RPMI7951 (cell line): ENCODE data around the gene PCSK6. TPM values are rescaled to one million over a fixed set of nuclear protein-coding genes. Genes with fewer than 3 reads are reported as not detected.

Experiments used
- DNase-seq: peaks from one replicate; pipeline ENCODE4 v3.0.0-alpha.2; 2012; ENCODE audit warnings: low read depth
- total RNA-seq: library from RNA; depleted of rRNA; stranded (reverse); fragments of >200 nt; shearing (Covaris generic); gene quantifications from 2 replicates; pipeline ENCODE4 v1.2.3, GENCODE V29; 2014

Gene PCSK6
- total RNA-seq, 1 experiment from 2014 or later = 0.48 TPM

DNA sequence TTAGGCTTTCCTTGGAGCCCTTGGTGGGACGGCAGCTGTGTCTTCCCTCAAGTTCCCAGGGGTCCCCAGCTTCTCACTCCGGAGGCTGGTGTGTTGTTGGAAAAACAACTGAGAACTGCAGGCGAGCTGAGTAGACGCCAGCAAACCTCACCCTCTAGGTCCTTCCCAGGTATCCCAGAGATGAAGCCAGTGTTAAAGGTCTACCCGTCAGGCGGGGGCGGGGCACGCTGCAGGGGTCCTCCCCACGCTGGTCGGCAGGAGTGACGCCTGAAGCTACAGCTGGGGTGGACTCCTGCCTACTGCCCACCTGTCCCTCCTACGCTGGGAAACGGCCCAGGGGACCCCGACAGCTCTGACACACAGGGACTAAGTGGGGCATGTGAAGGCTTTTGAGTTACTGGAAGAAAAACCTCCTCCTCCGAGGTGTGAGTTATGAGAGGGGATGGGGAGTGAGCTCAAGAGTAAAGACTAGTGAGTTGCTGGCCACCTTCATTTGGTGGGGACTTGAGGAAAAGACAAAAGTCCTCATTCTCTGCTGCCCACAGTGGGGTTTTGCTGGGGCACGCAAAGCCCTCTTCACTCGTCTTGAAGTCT is 162.3 kb downstream of the PCSK6 start:
- DNase-seq = no peak

DNA sequence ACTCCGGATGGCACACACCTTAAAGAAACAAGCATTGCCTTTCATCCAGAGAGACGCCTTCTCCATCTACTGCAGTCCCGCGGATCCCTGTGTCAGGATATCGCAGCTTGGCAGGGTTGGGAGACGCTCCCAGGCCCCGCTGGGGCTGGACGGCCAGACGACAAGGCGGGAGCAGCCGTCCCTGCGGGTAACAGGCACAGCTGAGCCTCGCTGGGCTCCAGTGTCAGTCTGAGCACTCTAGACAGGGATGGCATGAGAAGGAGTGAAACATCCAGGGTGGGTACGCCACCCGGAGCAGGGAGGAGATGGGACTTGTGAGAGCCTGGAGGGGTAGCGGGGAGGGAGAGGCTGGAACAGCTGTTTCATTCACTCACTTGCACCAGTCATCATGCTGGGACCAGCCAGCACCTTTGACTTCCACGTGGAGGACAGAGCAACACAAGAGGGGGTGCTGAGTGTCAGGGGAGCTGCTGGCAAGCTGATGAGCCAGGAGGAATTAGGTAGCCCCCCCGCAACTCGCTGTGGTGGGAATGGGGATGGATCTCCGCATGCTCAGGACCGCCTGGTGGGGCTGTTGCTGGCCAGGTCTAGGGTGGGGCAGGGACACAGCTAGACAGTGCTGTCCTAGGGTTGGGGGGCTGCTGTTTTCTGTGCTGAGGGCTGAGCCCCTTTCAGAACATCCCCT is 162.9 kb downstream of the PCSK6 start:
- DNase-seq = no peak

DNA sequence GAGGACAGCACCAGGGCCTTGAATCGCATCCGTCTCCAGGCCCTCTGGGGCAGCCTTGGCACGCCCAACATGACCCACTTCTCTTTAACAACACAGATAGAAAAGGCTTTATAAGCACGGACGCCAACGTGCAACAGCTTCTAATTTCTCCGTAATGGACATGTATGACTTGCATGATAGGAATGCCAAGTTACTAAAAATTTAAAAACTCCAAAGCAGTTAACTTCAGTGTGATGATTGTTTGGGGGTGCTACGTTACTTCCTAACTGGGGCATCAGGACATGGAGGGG is 163.5 kb downstream of the PCSK6 start:
- DNase-seq = no peak

DNA sequence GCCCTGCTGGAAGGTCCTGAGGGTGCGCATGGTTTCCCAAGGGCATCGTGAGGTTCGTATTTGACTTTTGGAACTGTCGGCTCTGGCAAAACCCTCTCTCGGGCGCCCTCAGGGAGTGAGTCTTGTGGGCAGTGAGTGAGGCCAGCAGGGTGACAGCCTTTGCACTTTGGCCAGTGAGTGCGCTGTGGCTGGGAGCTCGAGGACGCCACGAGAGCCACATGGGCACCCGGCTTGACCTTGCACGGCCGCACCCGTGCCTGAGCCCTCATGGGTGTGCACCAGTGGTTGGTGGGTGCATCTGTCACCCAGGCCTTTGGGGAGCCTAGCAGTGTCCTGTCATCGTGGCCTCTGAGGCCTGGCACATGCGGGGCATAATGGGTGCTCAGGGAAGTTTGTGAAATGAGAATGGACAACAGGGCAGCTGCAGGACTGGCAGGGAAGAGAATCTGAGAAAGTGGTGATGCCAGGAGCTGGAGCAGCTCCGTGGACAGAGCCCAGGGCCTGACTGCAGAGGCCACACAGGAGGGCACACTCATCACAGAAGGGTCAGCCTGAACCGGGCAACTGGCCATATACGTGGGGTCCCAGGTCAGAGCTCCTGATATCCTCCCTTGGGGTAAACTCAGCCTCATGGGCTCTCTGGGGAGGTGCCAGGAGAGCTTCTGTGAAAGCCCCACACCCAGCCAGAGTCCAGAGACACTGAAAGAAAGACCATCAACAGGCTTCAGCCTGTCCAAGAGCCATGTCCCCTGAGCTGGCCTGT is 164.1 kb downstream of the PCSK6 start:
- DNase-seq = no peak

DNA sequence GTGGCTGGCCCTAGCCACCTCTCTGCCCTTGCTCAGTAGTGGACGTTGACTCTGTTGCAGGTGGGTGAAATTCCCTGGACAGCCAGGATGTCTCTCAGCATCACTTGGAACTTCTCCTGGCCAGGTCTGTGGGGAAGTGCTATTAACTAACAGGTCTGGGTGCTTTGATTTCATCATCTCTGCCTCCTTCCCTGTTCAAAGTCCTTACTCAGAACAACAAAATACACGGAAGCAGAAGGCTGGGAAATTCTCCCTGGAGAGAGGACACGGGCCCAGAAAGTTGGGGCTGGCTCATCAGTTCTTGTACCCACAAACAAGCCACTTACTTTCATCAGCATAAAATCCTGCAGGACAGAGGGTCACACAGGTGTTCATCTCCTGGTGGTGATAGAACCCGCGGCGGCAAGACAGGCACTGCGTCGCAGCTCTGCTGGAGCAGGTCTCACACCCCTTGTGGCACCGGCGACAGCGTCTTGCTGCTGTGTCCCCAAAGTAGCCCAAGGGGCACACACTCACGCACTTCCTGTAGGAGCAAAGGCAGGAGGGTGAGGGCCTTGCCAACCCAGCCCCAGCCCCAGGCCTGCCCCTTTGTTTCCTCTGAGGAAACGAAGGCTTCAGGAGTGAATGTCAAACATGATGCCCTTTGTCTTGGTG is 164.9 kb downstream of the PCSK6 start:
- no peak for DNase-seq

DNA sequence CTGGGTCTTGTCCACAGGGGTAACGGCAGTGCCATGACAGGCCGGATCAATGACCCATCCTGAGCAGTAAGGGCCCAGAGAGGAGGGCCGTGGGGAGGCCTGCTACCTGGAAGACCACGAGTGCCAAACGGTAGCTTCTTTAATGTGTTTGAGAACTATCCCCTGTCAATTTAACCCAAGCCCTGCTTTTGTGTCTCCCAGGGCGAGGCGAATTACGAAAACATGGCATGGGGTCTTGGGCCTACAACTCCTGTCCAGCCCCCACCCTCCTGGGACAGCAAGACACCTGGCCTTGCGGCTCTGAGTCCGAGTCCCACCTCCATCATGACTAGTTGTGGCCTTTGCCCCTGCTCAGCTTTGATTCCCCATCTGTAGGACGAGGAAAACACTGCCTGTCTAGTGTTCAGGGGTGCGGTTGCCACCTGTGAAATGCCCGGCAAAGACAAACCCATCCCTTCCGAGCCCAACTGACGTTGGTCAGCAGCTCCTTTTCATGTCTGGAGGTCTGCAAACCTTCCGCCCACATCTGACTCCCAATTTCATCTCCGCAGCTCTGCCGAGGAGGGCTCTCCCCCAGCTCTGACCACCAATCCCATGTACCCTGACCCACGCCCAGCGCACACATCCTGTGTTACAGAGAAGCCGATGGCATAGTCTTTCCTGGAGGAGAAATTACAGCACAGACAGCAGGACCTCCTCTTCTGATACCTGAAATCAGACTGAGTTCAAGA is 165.5 kb downstream of the PCSK6 start:
- DNase-seq = no peak

DNA sequence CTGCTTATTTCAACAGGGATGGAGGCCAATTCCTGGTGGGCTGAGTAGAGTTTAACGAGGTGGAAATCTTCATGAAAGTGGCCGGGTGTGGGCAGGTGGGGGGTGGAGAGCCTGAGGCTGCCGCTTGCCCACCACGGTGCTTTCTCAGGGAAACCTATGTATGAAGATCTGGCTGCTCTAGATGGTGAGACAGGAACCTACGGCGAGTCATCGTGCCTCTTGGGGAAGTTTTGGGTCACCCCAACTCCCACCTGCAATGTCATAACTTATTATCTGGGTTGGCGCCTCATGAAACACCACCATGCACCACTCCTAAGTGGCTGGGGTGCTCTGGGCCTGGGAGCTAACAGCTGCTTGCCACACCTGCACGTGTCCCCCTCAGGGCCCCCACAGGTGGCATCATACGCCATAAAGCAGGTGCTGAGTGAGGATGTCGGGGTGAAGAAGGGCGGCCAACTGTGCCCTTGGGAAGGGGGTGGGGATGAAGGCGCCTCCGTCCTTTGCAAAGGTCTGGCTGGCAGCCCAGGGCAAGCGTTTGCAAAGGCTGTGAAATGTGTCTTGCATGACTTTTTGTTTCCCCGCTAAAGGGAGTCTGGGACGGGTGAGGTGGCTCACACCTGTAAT is 166.5 kb downstream of the PCSK6 start:
- DNase-seq = no peak

DNA sequence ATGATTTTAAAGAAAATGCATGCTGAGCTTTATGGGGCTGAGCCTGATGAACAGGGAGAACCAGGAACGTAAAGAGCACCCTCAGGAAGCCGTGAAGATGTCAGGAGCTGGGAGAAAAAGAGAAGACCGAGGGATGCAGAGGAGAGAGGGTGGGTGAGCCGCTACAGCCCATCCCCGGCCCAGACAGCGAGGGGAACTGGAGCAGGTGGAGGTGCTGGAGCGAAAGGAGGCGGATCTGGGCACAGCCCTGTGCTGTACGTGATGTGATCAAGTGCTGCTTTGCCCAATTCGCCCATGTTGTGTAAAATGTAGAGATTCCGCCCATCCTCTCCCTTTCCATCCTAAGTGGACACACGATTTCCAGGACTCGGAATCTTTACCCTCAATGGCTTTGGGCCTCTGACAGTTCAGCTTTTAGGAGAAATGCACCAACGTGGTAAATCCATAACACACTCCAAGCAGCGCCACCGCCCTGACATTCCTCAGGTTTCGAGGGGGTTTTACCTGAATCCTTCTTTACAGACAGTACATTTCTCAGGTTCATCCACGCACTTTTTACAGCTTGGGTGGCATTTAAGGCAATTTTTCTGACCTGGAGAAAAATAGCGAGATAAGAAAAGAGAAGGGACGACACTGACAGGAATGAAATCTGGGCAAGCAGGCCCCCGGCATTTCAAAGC is 167.4 kb downstream of the PCSK6 start:
- no peak for DNase-seq

DNA sequence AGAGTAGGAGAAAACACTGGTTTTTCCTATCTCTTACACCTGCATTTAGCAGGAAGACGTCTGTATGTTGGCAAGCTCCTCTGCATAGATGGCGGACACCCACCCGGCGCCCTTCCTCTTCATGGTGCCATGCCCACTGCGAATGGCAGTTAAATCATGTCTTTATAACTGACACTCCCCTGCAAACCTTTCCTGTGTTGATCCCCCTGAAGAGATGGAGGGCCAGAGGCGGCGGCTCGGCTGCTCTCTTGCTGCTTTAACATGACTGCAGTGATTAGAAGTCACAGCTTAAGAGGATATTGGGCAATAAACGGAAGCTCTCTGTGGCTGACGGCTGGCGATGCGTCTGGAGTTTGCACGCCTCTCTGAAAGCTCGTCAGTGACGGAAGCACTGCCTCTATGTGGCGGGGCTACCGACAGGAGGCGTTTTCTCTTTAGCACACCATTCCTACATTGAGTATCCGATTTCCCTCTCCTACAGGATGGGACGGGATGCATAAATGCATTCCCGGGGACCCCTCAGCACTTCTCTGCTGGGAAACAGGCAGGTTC is 168.9 kb downstream of the PCSK6 start:
- DNase-seq = no peak

DNA sequence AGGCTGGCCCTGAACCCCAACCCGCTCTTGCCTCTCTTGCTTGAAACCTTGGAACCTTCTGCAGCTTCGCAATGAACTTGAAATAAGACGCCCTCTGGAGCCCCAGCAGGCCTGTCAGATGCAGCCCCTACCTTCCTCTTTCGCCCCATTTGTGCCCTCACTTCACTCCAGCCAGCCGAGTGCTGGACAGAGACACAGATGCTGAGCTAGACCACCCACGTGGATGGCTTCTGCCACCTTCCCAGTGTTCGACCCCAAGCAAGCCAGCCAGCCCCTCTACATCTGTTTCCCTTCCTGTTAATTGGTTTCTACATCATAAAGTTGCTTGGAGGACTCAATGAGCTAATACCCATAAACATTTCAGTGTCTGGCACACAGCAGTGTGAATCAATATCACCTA is 170.7 kb downstream of the PCSK6 start:
- no peak for DNase-seq

DNA sequence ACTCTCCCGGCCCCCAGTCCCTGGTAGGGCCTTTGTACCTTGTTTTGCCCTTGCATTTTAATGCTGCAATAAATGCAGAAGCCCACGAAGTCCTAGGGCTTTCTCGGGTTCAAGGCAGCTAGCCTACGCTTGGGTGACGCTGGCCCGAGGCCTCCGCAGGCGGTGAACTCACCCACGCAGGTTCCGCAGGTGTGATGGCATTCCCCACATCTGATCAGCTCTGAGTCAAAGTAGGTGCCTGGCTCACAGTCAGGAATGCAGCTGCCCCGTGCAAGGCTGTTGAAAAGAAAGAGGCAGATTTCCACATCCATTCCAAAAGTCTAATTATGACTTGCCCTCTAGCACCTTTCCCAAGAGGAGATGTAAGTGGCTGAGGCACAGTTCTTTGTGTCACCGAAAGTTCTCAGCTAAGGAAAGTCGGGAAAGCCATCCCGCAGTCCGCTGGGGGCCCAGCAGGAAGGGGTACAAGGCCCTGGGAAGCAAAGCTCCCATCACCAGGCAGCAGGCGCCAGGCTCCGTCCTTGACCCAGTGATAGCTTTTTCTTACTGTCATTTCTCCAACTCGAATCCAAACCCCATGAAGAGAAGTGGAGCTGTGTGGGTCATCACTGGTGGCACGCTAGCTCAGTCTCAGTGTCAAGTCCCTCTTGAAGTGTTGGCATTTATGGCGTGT is 171.2 kb downstream of the PCSK6 start:
- no peak for DNase-seq

DNA sequence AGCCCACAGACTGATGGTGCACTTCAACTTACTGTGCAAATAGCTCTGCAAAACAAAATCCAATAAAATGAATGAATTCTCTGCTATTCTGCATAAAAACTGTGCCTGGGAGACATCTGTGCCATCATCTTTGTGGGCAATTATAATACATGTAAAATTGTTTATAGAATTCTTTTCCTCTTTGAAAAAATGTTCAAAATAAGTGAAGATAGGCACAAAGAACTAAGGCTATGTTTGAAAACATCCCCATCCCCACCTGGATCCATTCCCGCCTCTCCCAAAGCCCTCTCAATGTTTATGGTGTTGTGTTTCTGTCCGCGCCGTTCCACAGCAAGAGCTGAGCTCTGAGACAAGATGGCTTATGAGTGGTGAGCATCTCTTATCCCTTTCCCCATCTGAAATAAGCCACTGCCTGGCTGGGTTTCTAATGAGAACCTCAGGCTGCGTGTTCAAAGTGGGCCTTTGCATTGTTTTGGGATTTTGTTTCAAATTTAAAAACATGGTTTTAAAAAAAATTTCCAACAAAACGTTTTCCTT is 172.1 kb downstream of the PCSK6 start:
- no peak for DNase-seq

DNA sequence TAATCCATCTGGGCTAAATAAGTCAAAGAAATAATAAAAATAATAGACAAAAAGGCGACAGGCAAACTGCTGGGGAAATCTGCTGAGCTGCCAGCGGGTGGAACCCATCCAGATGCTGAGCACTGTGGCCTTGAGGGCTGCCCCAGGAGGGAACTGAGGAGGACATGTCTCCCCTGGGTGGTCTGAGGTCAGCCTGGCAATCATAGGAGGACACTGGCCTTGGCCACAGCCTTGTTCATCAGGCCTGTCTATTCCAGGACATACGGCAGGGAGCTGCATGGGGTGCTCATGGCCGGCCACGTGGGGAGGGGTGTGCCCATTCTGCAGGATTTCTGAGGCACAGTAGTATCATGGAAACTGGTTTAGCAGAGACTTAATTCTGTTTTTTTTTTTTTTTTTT is 173.0 kb downstream of the PCSK6 start:
- no peak for DNase-seq

DNA sequence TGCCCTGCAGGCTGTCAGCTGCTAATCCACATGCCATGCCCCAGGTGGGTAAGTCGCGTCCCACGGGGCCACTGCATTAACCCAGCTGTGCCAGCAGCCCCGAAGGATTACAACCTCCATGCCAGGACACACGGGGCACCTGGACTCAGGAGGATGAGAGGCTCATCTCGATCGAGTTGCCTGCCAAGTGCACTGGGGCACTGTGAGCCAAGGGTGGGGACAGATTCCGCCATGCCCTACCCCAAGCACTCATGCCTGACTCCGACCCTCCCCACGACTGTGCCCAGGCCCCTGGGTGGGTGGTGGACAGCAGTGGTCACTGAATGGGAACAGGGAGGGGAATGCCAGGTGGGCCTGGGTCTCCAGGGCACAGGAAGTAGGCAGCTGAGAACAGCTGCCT is 173.8 kb downstream of the PCSK6 start:
- DNase-seq = no peak

DNA sequence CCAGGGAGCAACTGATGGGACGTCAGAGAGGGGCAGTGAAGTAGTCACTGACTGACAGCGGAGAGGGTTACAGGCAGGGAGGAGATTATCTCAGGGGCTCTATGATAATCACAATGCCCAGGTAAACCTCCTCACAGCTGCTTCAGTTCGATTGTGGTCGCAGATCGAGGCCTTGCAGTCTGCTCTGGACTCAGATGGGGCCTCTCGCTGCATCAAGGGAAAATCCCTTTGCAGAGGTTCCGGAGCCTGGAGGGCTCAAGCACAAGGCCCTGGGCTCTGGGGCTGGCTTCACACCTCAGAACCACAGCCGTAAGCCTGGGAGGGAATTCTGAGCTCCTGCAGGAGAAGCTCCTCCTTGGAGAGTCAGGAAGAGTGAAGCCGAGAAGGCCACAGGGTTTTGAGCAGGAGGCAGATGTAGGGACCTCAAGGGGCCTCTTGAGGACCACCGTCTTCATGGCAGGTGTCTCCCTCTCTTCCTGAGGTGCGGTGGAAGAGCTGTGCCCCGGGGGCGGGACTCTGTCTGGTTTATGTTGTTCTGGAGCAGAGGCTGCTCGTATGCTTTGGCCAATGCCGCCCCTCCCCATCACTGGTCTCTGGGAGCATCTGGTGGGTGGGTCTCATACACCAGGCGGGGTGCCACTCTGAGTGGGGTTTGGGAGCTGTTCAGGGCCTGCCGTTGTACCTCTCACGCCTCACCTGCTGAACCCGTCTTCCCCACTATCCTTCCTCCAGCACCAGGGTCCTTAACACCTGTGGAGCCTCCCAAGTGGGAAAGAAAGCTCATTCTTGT is 175.0 kb downstream of the PCSK6 start:
- DNase-seq = no peak

DNA sequence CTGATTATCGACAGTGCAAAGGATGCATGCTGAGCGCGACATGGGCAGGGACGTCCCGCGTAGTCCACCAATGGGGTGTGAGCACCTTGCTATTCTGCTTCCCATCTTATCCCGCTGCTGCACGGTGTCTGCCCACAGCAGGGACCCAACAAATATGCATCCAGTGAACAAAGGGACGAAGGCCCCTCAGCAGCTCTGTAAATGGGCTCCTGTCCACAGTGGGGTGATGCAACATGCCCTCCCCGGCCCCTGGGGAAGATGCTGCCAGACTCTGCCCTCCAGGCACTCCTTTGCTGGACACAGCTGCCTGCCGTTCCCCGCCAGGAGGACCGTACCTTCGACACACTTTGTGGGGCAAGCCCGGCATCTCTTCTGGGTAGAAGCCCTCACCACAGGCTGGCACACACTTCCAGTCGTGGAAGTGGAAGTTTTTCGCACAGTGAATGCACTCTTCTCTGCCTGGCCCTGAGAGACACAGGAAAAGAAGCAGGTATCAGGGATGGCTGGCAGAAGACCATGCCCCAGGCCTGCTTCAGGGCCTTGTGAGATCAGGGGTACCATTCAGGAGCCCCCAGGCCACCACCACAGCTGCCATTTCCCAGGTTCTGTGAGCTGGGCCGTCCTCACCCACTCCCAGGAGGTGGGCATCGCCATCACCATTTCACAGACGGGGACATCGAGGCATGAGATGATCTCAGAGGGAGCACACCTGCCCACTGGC is 176.3 kb downstream of the PCSK6 start:
- no peak for DNase-seq

DNA sequence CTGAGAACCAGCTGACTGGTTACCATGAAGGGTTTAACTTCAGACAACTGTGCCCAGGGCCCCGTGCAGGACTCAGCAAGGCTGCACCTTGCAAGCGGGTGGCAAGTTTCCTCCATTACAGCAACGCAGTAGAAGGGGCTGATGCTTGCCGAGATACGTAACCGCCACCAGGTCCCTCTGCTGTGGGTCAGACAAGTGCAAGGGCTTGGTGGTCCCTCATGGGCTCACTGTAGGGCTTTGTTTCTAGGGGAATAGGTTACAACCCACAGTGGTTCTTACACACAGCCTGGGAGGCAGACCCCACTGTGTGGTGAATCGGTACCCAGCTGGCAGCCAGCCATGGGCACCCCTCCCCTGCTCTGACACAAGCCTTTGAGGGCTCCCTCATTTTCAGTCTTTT is 179.0 kb downstream of the PCSK6 start:
- DNase-seq = no peak

DNA sequence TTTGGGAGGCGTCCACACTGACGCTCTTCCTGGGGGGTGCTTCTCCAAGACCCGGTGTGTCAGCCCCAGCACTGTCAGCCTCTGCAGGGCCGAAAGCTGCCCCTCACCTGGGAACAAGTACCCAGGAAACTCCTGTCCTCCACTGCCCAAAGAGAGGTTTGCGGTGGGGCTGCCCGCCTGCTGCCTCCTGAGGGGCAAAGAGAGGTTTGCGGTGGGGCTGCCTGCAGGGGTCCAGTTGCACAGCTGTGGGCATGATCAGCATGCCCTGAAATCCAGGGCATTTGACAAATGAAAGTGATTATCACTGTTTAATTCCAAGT is 179.4 kb downstream of the PCSK6 start:
- DNase-seq = no peak
